ENCODE measurements around the gene LRRC58. TPM values are rescaled to one million over a fixed set of nuclear protein-coding genes. Genes with fewer than 3 reads are reported as not detected.

Gene LRRC58
- polyA plus RNA-seq, 2 of the 4 experiments (the other 2 are of a cell fraction), result 14.8 to 29.9 TPM

DNA sequence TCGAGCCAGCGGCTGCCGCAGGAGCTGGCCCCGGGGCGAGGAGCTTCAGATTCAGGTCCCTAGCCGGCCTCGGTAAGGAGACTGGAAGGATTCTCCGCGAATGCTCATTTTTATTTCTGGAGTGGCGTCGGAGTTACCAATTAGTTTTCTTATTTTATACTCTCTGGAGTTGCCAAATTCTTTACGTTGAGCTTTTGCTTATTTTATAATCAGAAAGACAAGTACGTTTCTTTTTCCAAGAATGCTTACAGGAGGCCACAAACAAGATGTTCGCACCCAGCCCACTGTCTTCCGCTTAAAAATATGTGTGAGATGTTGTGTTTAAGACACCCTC is 63.7 kb downstream of the LRRC58 start:
- WGBS (ENCODE audit: missing lambda C conversion rate), result 74% methylated on average over 15 of the region's 15 CpGs

GRCh38 chr3:120284747-120285507 is 64.2 kb downstream of the LRRC58 start, which contains the start of gene GPR156:
GPR156 (minus strand) TSS chr3:120285222; CDS start chr3:120244098, 41,124 bp downstream.
- Histone ChIP-seq H3K4me2 (peak within 1 kb of the TSS; percentile 96), H3K4me1 (peaks cover 3% of the 10 kb centered on the region; the same call in 1 of the 3 replicates), H3K4me3 (peak within 1 kb of the TSS; percentile 64), H3K27ac (peak within 1 kb of the TSS; percentile 68 to 88), H3K9me3 (no peaks in the 10 kb centered on the region)
- CTCF ChIA-PET, result interaction anchor here (1.4 kb wide), 1 partner anchor 10 kb away, joined by 4 read pairs; no protein-coding TSS in a partner anchor
- POLR2A ChIA-PET, result interaction anchor here (0.6 kb wide), 1 partner anchor 103 kb away, joined by 3 read pairs; no protein-coding TSS in a partner anchor
- peak; percentile 12 to 44 for DNase-seq (ENCODE audit: low read depth in 1 of 2, low spot score in 1 of 2)
- TF ChIP-seq, protein P1, sequence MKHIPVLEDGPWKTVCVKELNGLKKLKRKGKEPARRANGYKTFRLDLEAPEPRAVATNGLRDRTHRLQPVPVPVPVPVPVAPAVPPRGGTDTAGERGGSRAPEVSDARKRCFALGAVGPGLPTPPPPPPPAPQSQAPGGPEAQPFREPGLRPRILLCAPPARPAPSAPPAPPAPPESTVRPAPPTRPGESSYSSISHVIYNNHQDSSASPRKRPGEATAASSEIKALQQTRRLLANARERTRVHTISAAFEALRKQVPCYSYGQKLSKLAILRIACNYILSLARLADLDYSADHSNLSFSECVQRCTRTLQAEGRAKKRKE (CRISPR knock-in tag; IDR thresholded peaks at IDR 0.05; ENCODE audit: low read depth), result peak; percentile 60; the same call in 1 of the 2 replicates
- TF ChIP-seq MAFK (IDR thresholded peaks at IDR 0.05; ENCODE audit: partially characterized antibody) (peak; percentile 62), HOXB5 (CRISPR knock-in tag; IDR thresholded peaks at IDR 0.05) (peak; percentile 32; the same call in 1 of the 2 replicates), HDAC2 (IDR thresholded peaks at IDR 0.05) (no peak)
- TF ChIP-seq, protein P2, sequence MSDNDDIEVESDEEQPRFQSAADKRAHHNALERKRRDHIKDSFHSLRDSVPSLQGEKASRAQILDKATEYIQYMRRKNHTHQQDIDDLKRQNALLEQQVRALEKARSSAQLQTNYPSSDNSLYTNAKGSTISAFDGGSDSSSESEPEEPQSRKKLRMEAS (IDR thresholded peaks at IDR 0.05), result peak; percentile 87
- TF ChIP-seq, protein P3, sequence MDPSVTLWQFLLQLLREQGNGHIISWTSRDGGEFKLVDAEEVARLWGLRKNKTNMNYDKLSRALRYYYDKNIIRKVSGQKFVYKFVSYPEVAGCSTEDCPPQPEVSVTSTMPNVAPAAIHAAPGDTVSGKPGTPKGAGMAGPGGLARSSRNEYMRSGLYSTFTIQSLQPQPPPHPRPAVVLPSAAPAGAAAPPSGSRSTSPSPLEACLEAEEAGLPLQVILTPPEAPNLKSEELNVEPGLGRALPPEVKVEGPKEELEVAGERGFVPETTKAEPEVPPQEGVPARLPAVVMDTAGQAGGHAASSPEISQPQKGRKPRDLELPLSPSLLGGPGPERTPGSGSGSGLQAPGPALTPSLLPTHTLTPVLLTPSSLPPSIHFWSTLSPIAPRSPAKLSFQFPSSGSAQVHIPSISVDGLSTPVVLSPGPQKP (IDR thresholded peaks at IDR 0.05; ENCODE audit: low read depth, low read length), result no peak
- TF ChIP-seq, protein P4, sequence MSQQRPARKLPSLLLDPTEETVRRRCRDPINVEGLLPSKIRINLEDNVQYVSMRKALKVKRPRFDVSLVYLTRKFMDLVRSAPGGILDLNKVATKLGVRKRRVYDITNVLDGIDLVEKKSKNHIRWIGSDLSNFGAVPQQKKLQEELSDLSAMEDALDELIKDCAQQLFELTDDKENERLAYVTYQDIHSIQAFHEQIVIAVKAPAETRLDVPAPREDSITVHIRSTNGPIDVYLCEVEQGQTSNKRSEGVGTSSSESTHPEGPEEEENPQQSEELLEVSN (IDR thresholded peaks at IDR 0.05; ENCODE audit: borderline replicate concordance, low read depth), result peak; percentile 88
- ATAC-seq, result peak; percentile 79 to 88
- WGBS (ENCODE audit: missing lambda C conversion rate), result 39% methylated on average over 30 of the region's 72 CpGs
- no peak for FAIRE-seq

More for the DNA sequence above, 63.7 kb downstream of the LRRC58 start:
- FAIRE-seq, result no peak
- peak overlapping the region; percentile 96 for H3K4me2 ChIP-seq
- TF ChIP-seq, protein P5, sequence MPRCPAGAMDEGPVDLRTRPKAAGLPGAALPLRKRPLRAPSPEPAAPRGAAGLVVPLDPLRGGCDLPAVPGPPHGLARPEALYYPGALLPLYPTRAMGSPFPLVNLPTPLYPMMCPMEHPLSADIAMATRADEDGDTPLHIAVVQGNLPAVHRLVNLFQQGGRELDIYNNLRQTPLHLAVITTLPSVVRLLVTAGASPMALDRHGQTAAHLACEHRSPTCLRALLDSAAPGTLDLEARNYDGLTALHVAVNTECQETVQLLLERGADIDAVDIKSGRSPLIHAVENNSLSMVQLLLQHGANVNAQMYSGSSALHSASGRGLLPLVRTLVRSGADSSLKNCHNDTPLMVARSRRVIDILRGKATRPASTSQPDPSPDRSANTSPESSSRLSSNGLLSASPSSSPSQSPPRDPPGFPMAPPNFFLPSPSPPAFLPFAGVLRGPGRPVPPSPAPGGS (IDR thresholded peaks at IDR 0.05), result no peak
- TF ChIP-seq, protein P1 (CRISPR knock-in tag; IDR thresholded peaks at IDR 0.05; ENCODE audit: low read depth), result no peak
- TF ChIP-seq CHD2 (IDR thresholded peaks at IDR 0.05; ENCODE audit: low read length, partially characterized antibody) (no peak), RNF2 (IDR thresholded peaks at IDR 0.05; ENCODE audit: borderline replicate concordance, low read depth) (no peak), HES2 (IDR thresholded peaks at IDR 0.05) (no peak), FOSL2 (IDR thresholded peaks at IDR 0.05) (no peak), FOSL2 (CRISPR knock-in tag; IDR thresholded peaks at IDR 0.05) (no peak), CBX8 (IDR thresholded peaks at IDR 0.05) (no peak), JUNB (IDR thresholded peaks at IDR 0.05) (no peak), HOXB5 (CRISPR knock-in tag; IDR thresholded peaks at IDR 0.05) (no peak), RAD21 (conservative IDR thresholded peaks at IDR 0.05 in 1 of 2, IDR thresholded peaks at IDR 0.05 in 1 of 2) (no peak), TP53 (CRISPR knock-in tag; IDR thresholded peaks at IDR 0.05) (no peak), EP300 (IDR thresholded peaks at IDR 0.05) (no peak)
- TF ChIP-seq, protein P4 (IDR thresholded peaks at IDR 0.05; ENCODE audit: borderline replicate concordance, low read depth), result no peak
- no peaks in the 10 kb centered on the region for H3K9me3 ChIP-seq
- peaks cover 3% of the 10 kb centered on the region; the same call in 1 of the 3 replicates for H3K4me1 ChIP-seq
- peak overlapping the region; percentile 68 to 88; a peak in 5 of 6 replicates for H3K27ac ChIP-seq
- ATAC-seq, result no peak
- H3K4me3 ChIP-seq, result peak overlapping the region; percentile 64
- DNase-seq (ENCODE audit: low read depth in 1 of 2, low spot score in 1 of 2), result no peak
- ChIA-PET POLR2A (no interaction called here), CTCF (interaction anchor here (1.4 kb wide), 1 partner anchor 11 kb away, joined by 4 read pairs; no protein-coding TSS in a partner anchor)

Data from A549 (cell line).